Nucleus accumbens (tissue), 56 donors: ENCODE data around the gene TNIK.

Experiments
- DNase-seq, 56 donors: peaks; one replicate each; lab custom pipeline; 2025; lab: John Stamatoyannopoulos, UW

The TNIK gene

GRCh38 chr3:171459942-171460724 lies at the start of gene TNIK:
TNIK (minus strand) TSS chr3:171460405; CDS start chr3:171460063, 342 bp downstream.
- peak; percentile 58 to 98 (median 92) for DNase-seq

- DNase-seq, result no peak
Measured at GRCh38 chr3:171508676-171509075, 48.5 kb upstream of the TNIK start.

GRCh38 chr3:171508206-171508605 lies 48.0 kb upstream of the TNIK start:
- no peak for DNase-seq

- no peak for DNase-seq
Measured at GRCh38 chr3:171506743-171507319, 46.6 kb upstream of the TNIK start.

- DNase-seq, result no peak
Measured at GRCh38 chr3:171505822-171506333, 45.7 kb upstream of the TNIK start.

- DNase-seq, result no peak
Measured at GRCh38 chr3:171504376-171504775, 44.2 kb upstream of the TNIK start.

GRCh38 chr3:171503817-171504216 lies 43.6 kb upstream of the TNIK start:
- DNase-seq, result no peak

- DNase-seq, result no peak
Measured at GRCh38 chr3:171498921-171499320, 38.7 kb upstream of the TNIK start.

- no peak for DNase-seq
Measured at GRCh38 chr3:171497468-171497867, 37.3 kb upstream of the TNIK start.

GRCh38 chr3:171495413-171495812 lies 35.2 kb upstream of the TNIK start:
- DNase-seq, result no peak

GRCh38 chr3:171494457-171495109 lies 34.4 kb upstream of the TNIK start:
- DNase-seq, result no peak

- DNase-seq, result no peak
Measured at GRCh38 chr3:171491361-171491760, 31.2 kb upstream of the TNIK start.

- DNase-seq, result no peak
Measured at GRCh38 chr3:171490901-171491300, 30.7 kb upstream of the TNIK start.

GRCh38 chr3:171489348-171489747 lies 29.1 kb upstream of the TNIK start:
- no peak for DNase-seq

GRCh38 chr3:171488479-171488878 lies 28.3 kb upstream of the TNIK start:
- no peak for DNase-seq

GRCh38 chr3:171487382-171487781 lies 27.2 kb upstream of the TNIK start:
- DNase-seq, result no peak

- DNase-seq, result no peak
Measured at GRCh38 chr3:171485338-171485737, 25.1 kb upstream of the TNIK start.

- no peak for DNase-seq
Measured at GRCh38 chr3:171481011-171481410, 20.8 kb upstream of the TNIK start.

- DNase-seq, result no peak
Measured at GRCh38 chr3:171480526-171480925, 20.3 kb upstream of the TNIK start.

- no peak for DNase-seq
Measured at GRCh38 chr3:171476532-171477102, 16.4 kb upstream of the TNIK start.

- no peak for DNase-seq
Measured at GRCh38 chr3:171472552-171472951, 12.3 kb upstream of the TNIK start.
